Activated T-cell treated with anti-CD3 and anti-CD28 coated beads for 24 hours (primary cell): Measurements from ENCODE around the gene CDK10.

Experiments used
- DNase-seq: peaks from one replicate; pipeline ENCODE4 v3.0.0-alpha.2; 2020; ENCODE audit warnings: low read depth

The CDK10 gene

DNA sequence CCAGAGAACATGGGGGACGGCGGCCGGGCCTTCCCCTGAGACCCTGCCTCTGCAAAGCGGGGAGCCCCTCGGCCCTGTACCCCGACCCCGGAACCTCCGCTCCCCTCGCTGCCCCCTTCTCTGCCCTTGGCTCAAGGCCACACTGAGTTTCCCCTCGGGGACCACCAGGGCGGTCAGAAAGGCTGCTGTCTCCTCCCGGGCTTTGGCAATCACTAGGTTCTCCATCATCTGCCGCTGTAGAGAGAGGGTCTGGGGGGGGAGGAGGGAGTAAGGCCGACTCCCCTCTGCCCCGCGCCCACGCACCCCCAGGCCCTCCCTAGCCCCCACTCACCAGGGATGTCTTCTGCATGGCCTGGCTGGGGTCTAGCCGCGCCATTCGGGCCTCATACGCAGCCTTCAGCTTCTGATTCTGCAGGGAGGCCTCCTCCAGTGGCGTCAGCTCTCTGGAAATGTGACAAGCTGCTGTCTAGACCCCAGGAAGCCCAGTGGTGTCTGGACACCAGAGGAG lies 25.8 kb downstream of the CDK10 start:
- DNase-seq = no peak

DNA sequence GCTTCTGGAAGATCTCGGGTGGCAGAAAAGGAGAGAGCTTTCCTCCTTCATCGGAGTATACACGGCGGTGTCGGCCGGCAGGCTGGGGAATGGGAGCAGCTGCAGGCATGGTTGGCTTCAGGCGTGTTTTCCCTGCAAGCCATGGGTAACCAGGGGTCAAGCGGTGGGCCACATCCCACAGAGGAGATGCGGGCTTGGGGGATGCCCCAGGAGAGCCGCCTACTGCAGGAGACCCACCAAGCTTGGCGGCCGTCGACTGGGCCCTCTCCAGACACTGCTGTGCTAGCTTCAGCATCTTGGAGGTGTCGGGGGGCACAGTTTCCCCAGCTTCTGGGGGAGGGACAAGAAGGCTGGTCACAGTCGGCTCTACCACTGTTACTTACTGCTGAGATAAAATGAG lies 30.0 kb downstream of the CDK10 start:
- no peak for DNase-seq

DNA sequence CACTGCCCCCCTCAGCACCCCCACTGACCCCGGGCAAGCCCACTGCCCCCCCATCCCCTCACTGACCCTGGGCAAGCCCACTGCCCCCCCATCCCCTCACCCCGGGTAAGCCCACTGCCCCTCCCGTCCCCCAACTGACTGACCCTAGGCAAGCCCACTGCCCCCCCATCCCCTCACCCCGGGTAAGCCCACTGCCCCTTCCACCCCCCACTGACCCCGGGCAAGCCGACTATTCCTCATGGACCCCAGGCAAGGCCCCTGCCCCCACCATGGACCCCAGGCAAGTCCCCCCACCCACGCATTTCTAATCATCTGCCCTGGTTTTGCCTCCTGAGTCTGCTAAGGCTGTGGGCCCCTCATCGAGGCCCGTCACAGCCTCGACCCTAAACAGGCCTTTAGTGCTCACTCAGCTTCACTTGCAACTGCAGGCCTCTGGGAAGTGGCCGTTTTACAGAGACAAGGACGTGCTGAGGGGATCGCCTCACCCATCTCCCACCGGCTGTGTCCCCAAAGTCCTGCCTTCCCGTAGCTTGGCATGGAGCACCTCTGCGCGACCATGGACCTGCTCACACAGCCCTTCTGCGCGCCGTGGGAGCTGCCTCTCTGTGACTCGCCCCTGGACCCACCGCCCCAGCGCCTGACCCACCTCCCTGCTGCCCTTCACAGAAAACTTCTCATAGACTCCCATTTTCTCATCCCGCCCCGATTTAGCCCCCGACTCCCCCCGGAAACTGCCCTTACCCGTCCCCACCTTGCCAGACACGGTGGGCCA lies 30.6 kb downstream of the CDK10 start:
- no peak for DNase-seq

DNA sequence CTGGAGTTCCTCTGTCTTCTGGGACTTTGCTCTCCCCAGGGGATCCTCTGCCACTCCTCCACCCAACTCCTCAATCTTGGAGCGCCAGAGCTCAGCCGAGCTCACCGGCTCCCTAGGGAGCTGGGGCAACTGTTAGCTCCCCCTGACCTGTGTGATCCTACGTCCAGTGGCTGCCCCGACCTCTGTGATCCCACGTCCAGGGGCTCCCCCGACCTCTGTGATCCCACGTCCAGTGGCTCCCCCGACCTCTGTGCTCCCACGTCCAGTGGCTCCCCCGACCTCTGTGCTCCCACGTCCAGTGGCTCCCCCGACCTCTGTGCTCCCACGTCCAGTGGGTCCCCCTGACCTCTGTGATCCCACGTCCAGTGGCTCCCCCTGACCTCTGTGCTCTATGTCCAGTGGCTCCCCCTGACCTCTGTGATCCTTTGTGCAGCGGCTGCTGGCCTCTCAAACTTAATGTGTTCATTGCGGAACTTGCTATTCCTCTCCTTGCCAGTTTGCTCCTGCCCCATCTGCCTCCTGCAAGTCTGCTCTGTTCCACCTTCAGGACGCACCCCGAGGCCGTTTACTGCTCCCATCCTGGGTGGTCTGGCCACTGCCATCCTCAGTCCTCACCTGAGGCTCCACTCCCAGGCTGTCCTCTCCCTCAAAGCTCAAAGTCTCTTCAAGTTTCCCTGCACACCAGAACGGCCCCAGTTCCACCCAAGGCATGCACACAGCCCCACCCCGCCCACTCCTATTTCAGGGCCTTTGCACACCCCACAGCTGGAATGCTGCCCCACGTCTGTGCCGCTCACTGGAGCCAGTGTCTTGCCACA lies 31.4 kb downstream of the CDK10 start:
- DNase-seq = no peak

DNA sequence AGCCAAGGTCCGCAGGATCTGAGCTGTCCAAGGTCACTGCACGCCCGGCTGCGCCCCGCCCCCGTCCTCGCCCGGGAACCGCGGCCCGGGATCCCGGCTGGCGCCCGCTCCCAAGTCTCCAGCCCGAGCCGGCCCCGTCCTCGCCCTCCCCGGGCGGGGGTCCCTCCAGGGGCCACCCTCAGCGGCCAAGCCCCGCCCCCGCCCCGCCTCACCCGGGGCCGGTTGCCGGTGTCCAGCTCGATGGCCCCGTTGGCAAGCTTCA lies 34.0 kb downstream of the CDK10 start:
- no peak for DNase-seq

DNA sequence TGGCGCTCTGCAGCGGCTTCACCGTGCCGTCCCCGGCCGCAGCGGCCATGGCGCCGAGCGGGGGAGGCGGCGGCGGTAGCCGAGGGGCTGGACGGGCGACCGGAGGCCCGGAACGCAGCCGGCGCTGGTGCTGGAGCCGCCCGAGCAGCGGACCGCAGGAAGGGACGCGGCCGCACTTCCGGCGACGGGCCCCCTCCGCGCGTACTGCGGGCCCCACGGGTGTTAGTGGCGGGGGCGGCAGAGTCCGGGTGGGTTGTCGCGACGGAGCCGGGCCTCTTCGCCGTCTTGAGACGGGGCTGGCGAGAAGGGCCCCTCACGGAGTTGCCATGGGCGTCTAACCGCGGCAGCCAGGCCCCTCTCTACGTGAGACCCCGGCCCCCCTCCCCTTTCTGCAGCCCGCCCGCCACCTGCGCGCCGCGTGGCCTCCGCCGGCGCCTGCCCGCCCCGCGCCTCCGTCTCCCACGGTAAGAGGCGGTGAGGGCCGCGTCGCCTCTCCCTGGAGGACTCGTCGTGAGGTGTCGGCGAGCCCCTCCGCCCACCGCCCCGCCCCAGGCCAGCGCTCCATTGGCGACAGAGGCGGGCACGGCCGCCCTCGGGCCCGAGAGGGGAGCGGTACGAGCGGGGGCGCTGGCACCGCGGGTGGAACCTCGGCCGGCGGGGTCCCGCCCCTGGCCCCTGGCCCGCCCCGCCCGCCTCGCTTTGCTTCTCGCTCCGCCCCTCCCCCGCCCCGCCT lies 34.5 kb downstream of the CDK10 start, which contains the start of the genes VPS9D1 and ZNF276:
TSS of gene VPS9D1 (minus strand) at position 86 of the 733 bp plus-strand sequence. CDS start at position 49, 37 bp downstream.
TSS of gene ZNF276 (plus strand) at position 725 of the 733 bp plus-strand sequence. CDS start 104 bp downstream, outside the sequence.
- DNase-seq = peak; percentile 82

DNA sequence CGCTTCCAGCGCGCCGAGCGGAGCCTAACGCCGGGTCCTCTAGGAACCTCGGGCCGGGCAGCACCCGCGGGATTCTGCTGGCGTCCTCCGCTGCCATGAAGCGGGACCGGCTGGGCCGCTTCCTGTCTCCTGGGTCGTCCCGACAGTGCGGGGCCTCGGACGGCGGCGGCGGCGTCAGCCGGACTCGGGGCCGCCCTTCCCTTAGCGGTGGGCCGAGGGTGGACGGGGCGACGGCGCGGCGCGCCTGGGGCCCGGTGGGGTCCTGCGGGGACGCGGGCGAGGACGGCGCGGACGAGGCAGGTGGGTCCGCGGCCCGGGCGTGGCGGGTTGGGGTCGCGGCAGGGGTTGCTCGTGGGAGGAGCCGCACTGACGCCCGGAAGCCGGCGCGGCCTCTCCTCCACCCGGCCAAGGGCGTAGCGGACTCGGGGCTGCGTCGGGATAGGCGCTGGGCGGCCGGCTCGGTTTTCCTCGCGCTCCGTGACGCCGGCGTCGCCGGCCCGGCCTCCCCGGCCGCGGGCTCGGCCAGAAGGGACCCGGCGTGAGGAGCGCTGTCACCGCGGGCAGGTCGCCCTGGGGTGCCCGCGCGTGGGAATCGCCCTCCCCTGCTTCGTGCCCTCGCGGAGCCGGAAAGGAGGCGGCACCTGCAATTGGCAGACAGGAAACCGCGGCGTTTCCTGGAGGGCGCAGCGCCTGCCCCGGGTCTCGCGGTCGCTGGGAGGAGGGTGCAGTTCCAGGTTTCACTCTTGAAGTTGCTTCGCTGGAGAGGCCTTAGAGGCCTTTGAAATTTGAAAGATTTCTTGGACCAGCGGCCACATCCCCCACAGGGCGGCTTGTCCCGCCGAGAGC lies 35.3 kb downstream of the CDK10 start:
- DNase-seq = peak; percentile 78

DNA sequence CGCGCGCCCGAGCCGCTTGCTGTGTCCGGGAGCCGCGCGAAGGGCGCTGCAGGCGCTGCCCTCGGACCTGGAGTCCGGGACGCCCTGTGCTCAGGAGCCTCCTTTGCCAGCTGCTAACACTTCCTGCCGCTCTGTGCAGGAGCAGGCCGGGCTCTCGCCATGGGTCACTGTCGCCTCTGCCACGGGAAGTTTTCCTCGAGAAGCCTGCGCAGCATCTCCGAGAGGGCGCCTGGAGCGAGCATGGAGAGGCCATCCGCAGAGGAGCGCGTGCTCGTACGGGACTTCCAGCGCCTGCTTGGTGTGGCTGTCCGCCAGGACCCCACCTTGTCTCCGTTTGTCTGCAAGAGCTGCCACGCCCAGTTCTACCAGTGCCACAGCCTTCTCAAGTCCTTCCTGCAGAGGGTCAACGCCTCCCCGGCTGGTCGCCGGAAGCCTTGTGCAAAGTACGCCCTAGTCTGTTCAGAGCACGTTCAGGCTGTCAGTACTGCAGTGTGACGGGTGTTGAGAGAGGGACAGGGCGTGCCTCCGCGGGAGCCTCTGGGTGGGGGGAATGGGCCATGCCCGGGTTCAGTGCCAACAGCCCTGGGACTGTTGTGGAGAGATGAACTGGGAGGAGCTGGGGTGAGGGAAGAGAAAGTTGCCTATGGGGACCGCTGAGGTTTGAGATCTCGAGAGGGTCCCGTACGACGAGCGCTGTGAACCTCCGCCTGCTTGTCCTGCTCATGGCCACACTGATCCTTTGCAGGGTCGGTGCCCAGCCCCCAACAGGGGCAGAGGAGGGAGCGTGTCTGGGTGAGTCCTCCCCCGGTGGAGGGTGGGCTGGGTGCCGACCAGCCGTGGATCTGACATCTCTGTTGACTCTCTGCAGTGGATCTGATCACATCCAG lies 36.1 kb downstream of the CDK10 start:
- peak; percentile 51 for DNase-seq

DNA sequence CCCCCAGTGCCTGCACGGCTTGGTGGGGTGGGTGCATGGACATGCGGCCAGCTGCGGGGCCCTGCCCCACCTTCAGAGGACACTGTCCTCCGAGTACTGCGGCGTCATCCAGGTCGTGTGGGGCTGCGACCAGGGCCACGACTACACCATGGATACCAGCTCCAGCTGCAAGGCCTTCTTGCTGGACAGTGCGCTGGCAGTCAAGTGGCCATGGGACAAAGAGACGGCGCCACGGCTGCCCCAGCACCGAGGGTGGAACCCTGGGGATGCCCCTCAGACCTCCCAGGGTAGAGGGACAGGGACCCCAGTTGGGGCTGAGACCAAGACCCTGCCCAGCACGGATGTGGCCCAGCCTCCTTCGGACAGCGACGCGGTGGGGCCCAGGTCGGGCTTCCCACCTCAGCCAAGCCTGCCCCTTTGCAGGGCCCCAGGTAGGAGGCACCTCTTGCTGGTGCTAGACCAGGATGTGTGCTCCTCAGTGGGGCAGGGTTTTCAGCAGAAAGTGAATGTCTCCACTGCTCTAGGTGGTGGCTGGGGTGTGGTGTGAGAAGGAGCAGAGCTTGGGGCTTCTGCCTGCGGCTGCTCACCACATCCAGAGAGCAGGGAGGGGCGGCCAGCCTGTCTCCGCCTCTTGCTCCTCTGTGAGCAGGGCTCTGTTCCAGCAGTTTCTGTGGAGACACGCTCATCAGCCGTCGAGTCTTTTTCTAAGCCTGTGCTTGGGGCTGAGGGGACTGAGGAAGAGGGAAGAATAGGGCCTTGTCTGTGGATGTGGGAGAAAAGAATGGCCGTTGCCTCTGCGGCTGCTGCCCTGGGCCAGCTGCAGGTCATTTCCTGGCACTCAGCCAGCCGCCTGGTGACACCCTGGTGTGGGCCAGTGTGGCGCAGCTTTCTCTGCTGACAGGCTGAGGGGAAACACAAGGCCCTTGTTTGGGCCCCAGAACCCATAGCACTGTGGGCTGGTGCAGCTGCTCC lies 37.1 kb downstream of the CDK10 start:
- DNase-seq = peak; percentile 61

DNA sequence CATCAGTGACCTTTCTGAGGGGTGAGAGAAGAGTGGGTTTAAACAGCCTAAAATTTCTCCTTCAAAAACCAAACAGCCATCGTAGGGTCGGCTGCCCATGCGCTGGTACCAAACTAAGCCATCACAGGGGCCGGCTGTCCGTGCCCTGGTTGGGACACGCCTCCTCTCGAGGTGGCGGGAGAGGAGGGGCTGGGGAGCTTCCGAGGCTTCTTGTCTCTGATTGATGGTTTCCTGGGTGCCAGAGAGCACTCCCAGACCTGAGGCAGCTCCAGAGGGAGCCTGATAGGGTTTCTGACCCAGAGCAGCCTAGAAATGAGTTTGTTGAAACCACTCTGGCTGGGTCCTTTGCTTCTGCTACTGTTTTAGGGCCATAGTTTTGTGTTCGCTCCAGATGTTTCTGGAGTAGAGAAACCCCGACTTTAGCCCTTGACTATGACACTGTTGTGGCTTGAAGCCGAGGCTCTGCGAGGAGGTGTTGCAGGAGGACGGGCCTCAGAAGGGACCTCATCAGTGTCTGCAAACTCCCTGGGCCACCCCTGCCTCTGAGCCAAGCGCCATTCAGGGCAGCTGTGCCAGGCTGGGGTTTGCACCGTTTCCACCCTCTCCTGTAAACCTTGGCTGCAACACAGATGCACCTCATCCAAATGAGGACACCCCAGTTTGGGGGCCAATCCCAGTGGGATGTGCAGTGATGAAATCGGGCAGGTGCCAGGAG lies 41.1 kb downstream of the CDK10 start:
- no peak for DNase-seq

DNA sequence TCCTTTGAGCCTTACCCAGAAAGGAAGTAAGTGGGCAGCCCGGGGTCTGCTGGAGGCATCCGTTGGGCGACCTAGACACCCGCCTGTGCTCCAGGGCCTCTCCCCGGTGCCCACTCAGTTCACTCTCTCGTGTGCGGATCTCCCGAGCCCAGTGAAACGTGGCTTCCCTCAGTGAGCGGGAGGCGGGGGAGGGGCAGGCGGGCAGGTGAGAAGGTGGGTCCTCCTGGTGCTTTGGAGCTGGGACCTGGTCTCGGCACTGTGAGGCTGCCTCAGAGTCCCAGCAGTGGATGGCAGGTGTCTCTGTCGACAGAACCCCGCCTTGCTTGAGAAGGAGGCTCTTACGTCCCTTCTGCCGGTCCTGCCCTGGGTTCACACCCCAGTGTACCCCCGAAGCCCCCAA lies 42.8 kb downstream of the CDK10 start:
- no peak for DNase-seq

DNA sequence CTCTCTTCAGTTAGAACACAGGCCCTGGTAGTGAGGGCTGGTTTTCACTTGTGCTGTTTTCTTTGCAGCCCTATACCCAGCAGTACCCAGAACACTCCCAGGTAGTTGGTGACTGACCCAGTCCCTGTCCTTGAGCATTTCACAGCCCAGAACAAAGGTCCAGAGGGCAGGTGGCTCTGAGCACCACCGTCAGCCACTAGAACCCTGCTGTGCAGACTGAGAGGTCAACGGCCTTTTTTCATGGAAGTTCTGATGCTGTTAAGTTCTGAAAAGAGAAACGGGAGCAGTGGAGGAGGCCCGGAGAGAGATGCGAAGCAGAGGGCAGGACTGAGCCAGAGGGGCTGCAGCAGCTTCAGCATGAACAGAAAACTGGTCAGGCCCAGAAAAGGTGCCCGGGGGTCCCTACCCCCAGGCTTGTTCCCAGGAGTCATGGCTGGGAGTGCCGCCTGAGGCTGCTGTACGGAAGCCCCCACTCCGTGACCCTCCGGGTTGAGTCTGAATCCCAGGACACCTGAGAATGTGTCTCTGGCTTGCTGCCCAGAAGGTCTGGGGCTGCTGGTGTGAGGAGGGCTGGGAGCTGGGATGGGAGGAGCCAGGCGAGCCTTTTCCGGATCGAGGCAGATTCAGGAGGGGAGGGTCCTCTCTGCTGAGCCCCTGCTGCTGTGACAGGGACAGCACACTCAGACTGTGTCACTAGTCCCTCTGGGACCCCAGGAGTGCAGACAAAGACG lies 43.5 kb downstream of the CDK10 start:
- no peak for DNase-seq

DNA sequence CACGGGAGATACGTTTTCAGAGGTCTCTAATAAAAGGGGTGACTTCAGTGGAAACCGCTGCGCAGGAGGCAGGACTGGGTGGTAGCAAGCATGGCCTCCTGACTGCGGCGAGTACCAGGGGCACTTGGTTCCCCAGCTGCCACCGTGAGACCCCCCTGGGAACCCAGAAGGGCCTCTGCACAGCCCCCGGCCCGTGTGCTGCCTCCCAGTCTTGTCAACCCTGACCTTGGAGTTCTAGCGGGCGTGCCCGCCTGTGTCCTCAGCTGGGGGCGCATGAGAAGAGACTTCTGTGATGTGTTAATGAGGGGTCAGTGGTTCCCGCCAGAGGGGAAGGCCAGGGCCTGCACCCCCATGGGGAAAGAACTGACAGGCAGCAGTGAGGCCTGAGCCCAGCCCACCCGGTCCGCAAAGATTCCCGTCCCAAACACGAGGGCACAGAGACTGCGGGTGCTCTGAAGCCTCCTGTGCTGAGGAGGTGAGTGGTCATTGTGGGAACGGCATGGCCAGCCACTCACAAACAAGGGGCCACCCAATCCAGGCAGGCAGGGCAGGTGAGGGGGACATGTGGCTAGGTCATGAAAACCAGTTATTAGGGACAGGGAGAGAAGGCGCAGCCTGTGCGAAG lies 44.2 kb downstream of the CDK10 start:
- no peak for DNase-seq

DNA sequence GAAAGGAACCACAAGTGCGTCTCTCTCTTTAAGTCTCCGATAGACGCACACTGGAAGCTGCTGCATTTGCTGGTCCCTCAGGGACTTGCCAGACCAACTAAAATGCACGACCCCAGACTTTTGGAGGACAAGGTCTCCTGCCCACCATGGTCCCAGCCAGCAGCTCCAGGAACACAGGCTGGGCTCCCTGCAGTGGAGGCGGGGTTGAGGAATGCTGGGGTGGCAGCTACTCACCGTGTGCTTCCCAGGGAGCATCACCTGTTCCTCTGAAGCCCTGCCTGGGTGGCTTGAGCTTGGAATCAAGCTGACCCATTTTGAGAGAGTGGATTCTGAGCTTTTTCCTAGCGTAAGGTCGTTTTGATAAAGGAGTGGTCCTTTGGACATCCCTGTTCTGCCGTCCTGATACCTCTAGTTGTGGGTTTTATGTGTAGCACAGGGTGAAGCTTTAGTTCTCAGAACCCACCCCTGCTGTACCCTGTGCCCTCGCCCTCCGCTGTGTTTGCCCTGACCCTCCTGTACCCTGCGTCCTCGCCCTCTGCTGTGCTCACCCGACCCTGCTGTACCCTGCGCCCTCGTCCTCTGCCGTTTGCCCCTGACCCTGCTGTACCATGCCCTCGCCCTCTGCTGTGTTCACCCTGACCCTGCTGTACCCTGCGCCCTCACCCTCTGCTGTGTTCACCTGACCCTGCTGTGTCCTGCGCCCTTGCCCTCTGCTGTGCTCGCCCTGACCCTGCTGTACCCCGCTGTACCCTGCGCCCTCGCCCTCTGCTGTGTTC lies 45.8 kb downstream of the CDK10 start:
- no peak for DNase-seq

DNA sequence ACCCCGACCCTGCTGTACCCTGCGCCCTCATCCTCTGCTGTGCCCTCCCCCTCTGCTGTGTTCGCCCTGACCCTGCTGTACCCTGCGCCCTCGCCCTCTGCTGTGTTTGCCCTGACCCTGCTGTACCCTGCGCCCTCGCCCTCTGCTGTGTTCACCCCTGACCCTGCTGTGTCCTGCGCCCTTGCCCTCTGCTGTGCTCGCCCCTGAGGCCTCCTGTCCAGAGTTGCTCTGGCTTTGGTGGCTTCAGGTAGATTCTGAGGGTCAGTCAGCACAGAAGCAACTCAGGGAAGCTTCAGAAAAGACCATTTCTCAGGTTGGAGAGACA lies 46.4 kb downstream of the CDK10 start:
- DNase-seq = no peak

DNA sequence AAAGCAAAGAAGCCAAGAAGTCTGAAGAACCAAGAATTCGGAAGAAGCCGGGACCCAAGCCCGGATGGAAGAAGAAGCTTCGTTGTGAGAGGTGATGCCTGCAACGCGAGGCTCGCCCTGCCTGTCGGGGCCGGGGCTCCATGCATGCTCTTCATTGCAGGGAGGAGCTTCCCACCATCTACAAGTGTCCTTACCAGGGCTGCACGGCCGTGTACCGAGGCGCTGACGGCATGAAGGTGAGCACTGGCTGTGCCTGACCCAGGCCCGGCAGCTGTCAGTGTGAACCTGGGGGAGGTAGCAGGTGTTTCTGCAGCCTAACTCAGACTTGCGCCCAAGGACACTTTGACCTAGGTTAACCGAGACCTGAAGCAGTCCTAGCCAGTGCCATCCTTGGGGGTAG lies 46.8 kb downstream of the CDK10 start:
- no peak for DNase-seq

DNA sequence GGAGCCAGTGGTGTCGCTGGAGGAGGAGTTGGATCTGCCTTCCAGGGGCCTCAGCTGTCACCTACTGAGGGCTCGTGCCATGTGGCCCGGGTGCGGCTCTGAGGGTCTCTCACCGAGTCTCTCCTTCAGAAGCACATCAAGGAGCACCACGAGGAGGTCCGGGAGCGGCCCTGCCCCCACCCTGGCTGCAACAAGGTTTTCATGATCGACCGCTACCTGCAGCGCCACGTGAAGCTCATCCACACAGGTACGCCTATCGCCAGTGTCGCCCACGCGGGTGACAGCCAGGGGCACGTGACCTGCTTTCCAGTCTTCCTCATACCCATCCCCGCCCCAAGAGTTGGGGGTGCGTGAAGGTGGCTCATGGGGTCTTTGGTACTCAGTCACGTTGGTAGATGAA lies 47.3 kb downstream of the CDK10 start:
- no peak for DNase-seq
